Mammary epithelial cell (primary cell): ENCODE data around the gene STXBP6.

Experiments used
- CTCF ChIP-seq, 2 donors: IDR thresholded peaks in 1 of 2; conservative IDR thresholded peaks in 1 of 2; 2 replicates each; pipeline ENCODE4 v1.5.1; 2011 to 2012; ENCODE audit warnings: inconsistent platforms in 2 of 2, low read length in 2 of 2, mild to moderate bottlenecking in 2 of 2, control low read depth in 1 of 2, low read depth in 1 of 2; ENCODE audit not compliant: insufficient read depth in 1 of 2; ENCODE audit errors: extremely low read depth in 1 of 2
- EZH2 ChIP-seq: IDR thresholded peaks from 2 replicates; pipeline ENCODE4 v1.6.1; 2012; ENCODE audit warnings: low read length, inconsistent platforms, borderline replicate concordance

DNA sequence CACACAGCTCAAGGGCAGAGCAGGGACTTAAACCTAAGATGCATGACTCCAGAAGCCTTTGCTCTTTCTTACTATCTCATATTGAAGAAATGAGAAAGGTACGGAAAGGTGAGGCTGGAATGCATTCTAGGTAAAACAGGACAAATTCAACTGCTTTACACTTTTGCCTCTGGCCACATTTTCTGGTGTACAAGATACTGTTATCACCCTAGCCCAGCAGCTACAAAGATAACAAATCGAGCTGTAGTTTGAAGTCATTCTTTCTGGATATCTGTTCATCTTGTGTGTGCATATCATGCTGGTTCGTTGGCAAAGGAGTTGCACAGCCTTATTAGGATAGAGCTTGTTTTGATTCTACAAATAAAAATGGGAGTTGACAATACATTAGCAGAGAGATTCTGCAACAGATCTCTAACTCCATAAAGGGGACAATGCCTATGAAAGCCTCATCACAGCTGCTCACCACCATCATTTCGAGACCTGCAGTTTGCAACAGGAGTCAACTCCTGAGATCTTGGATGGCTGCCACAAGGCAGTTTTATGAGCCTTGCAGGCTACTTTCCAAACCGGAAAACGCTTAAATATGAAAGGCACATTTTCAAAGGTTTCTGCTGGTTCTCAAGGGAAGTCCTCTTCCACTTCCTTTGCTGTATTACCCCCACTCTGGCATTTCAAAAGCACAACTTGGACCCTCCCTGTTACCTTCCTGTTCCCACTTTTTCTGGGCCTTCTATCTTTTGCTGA lies 64.9 kb downstream of the STXBP6 start:
- no peak for TF ChIP-seq CTCF (conservative IDR thresholded peaks at IDR 0.05 in 1 of 2, IDR thresholded peaks at IDR 0.05 in 1 of 2; ENCODE audit: extremely low read depth in 1 of 2, insufficient read depth in 1 of 2, low read depth in 1 of 2, low read length in 2 of 2)
- TF ChIP-seq EZH2: no peak
